ENCODE data around the gene FTSJ3.

GRCh38 chr17:63785556-63785955 lies 41.9 kb downstream of the FTSJ3 start:
- no peak for TF ChIP-seq REST (IDR thresholded peaks at IDR 0.05; ENCODE audit: low read depth)
- TF ChIP-seq EP300 (IDR thresholded peaks at IDR 0.05; ENCODE audit: borderline replicate concordance), result no peak
- TF ChIP-seq TAF1 (IDR thresholded peaks at IDR 0.05; ENCODE audit: low read depth), result no peak
- TF ChIP-seq RAD21 (IDR thresholded peaks at IDR 0.05; ENCODE audit: low read depth), result no peak
- TF ChIP-seq YY1 (IDR thresholded peaks at IDR 0.05; ENCODE audit: low read depth), result no peak
- TF ChIP-seq TEAD4 (IDR thresholded peaks at IDR 0.05), result no peak
- no peak for TF ChIP-seq EGR1 (IDR thresholded peaks at IDR 0.05)
- TF ChIP-seq, protein P1, sequence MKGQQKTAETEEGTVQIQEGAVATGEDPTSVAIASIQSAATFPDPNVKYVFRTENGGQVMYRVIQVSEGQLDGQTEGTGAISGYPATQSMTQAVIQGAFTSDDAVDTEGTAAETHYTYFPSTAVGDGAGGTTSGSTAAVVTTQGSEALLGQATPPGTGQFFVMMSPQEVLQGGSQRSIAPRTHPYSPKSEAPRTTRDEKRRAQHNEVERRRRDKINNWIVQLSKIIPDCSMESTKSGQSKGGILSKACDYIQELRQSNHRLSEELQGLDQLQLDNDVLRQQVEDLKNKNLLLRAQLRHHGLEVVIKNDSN (IDR thresholded peaks at IDR 0.05), result no peak
- no peak for TF ChIP-seq MAX (IDR thresholded peaks at IDR 0.05)
- TF ChIP-seq NFIC (IDR thresholded peaks at IDR 0.05), result no peak
- no peak for TF ChIP-seq CEBPB (IDR thresholded peaks at IDR 0.05)
- TF ChIP-seq TCF12 (IDR thresholded peaks at IDR 0.05; ENCODE audit: low read depth), result no peak
